ENCODE data around the gene MMP23B.

The MMP23B gene

DNA sequence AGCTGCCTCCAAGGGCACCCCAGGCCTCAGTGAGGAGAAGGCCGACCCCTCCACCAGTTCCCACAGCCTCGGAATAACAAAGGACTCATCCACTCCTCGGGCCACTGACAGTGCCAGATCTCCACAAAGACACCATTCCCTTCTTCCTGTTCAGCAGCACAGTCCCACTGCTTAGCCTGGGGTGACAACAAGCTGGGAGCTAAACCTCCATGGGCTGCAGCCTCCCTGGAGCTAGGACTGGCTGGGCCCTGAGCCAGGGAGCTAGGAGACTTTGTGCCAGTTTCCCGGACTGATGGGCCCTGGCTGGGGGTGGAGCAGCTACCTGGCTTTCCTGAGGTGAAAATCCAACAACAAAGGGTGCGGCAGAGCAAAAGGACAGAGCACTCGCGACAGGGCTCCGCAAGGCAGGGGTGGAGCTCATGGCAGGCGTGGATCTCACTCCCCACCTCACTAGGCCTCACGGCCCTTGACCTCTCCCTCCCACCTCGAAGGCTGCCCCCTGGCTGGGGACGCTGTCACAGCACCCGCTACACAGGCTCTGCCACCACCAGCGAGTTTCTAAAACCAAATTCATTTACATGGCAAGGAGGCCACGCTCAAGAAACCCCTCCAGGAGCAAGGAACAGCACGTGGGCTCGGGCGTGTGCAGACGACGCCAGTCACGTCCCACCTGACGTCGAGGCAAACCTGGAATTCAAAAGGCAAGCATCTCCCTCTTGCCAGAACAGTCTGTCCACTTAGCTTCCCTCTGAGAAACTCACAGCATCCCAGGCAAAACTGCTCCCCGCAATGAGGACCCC is 46.8 kb downstream of the MMP23B start:
- Histone ChIP-seq H3K36me3 (peaks cover 23% of the 10 kb centered on the region), H3K9me3 (no peaks in the 10 kb centered on the region), H3K27ac (no peak overlapping the region), H3K27me3 (no peaks in the 10 kb centered on the region), H3K4me3 (ENCODE audit: low read depth in 1 of 2, low read length in 1 of 2) (no peak overlapping the region), H3K4me1 (ENCODE audit: control insufficient read depth in 1 of 2, insufficient read depth in 1 of 2, low read depth in 1 of 2, low read length in 1 of 2) (peaks cover 0 to 2% of the 10 kb centered on the region in 2 experiments)
- TF ChIP-seq, protein P1, sequence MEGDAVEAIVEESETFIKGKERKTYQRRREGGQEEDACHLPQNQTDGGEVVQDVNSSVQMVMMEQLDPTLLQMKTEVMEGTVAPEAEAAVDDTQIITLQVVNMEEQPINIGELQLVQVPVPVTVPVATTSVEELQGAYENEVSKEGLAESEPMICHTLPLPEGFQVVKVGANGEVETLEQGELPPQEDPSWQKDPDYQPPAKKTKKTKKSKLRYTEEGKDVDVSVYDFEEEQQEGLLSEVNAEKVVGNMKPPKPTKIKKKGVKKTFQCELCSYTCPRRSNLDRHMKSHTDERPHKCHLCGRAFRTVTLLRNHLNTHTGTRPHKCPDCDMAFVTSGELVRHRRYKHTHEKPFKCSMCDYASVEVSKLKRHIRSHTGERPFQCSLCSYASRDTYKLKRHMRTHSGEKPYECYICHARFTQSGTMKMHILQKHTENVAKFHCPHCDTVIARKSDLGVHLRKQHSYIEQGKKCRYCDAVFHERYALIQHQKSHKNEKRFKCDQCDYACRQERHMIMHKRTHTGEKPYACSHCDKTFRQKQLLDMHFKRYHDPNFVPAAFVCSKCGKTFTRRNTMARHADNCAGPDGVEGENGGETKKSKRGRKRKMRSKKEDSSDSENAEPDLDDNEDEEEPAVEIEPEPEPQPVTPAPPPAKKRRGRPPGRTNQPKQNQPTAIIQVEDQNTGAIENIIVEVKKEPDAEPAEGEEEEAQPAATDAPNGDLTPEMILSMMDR (IDR thresholded peaks at IDR 0.05) = no peak

DNA sequence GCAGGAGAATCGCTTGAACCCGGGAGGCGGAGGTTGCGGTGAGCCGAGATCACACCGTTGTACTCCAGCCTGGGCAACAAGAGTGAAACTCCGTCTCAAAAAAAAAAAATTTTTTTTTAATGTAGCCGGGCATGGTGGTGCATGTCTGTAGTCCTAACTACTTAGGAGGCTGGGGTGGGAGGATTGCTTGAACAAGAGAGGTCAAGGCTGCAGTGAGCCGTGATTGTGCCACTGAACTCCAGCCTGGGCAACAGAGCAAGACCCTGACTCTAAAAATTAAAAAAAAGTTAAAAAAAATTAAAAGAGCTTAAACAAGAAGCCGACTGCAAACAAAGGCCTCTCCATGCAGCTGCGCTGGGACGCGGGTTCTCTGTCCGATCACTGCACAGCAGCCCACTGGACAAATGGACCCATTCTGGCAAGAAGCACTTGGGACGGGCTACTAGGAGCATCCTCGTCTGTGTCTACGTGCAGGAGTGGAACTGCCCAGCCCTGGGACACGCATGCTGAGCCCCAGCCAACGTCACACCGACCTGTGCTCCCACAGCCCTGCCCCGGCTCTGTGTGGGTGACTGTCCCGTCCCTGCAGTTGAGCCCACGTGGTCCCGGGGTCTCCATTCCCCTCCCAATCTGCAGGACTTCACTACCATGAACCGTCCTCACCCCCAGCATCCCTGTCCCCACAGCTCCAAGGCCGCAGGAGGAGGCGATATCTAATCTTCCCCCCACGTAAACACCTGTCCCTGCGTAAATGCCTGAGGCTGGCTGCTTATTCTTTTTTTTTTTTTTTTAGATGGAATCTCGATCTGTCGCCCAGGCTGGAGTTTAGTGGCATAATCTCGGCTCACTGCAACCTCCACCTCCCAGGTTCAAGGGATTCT is 48.3 kb downstream of the MMP23B start:
- Histone ChIP-seq H3K27ac (no peak overlapping the region), H3K36me3 (peaks cover 18% of the 10 kb centered on the region), H3K4me1 (ENCODE audit: control insufficient read depth in 1 of 2, insufficient read depth in 1 of 2, low read depth in 1 of 2, low read length in 1 of 2) (no peaks in the 10 kb centered on the region), H3K9me3 (no peaks in the 10 kb centered on the region), H3K27me3 (no peaks in the 10 kb centered on the region), H3K4me3 (ENCODE audit: low read depth in 1 of 2, low read length in 1 of 2) (no peak overlapping the region)
- TF ChIP-seq, protein P1 (IDR thresholded peaks at IDR 0.05) = no peak

GRCh38 chr1:1680912-1681273 is 48.9 kb downstream of the MMP23B start:
- peaks cover 4 to 5% of the 10 kb centered on the region in 2 experiments for H3K4me1 ChIP-seq (ENCODE audit: control insufficient read depth in 1 of 2, insufficient read depth in 1 of 2, low read depth in 1 of 2, low read length in 1 of 2)

GRCh38 chr1:1683104-1683905 is 51.3 kb downstream of the MMP23B start:
- Histone ChIP-seq H3K4me3 (ENCODE audit: low read depth in 1 of 2, low read length in 1 of 2) (no peak overlapping the region), H3K27me3 (no peaks in the 10 kb centered on the region), H3K9me3 (no peaks in the 10 kb centered on the region), H3K4me1 (ENCODE audit: control insufficient read depth in 1 of 2, insufficient read depth in 1 of 2, low read depth in 1 of 2, low read length in 1 of 2) (peaks cover 16 to 18% of the 10 kb centered on the region in 2 experiments), H3K27ac (no peak overlapping the region), H3K36me3 (peaks cover 18% of the 10 kb centered on the region)
- TF ChIP-seq, protein P1 (IDR thresholded peaks at IDR 0.05) = no peak

More at GRCh38 chr1:1680912-1681273, 48.9 kb downstream of the MMP23B start:
- no peaks in the 10 kb centered on the region for H3K9me3 ChIP-seq
- TF ChIP-seq, protein P1 (IDR thresholded peaks at IDR 0.05) = no peak
- H3K27ac ChIP-seq = no peak overlapping the region
- H3K36me3 ChIP-seq = peaks cover 18% of the 10 kb centered on the region
- H3K4me3 ChIP-seq (ENCODE audit: low read depth in 1 of 2, low read length in 1 of 2) = no peak overlapping the region
- no peaks in the 10 kb centered on the region for H3K27me3 ChIP-seq
